Stimulated activated CD8-positive, alpha-beta memory T cell treated with anti-CD3 and anti-CD28 coated beads, Interleukin-15, amount 100 ng/mL, for 48 hours (primary cell): ENCODE data around the gene MYO15B.

Experiments
- DNase-seq, 2 donors: peaks; one replicate each; pipeline ENCODE4 v3.0.0-alpha.2; 2020; ENCODE audit warnings: low read depth in 2 of 2

MYO15B gene

GRCh38 chr17:75587675-75588595 is at the start of gene MYO15B:
MYO15B (plus strand) TSS chr17:75587800; CDS start chr17:75588058, 258 bp downstream.
- peak; percentile 39 to 49 for DNase-seq

GRCh38 chr17:75539967-75540729 is 47.5 kb upstream of the MYO15B start:
- DNase-seq = no peak

GRCh38 chr17:75540923-75541503 is 46.6 kb upstream of the MYO15B start:
- DNase-seq = no peak

- DNase-seq = no peak
Observed at GRCh38 chr17:75542229-75542628, 45.4 kb upstream of the MYO15B start.

GRCh38 chr17:75542728-75543336 is 44.8 kb upstream of the MYO15B start:
- DNase-seq = no peak

GRCh38 chr17:75544250-75544649 is 43.4 kb upstream of the MYO15B start:
- no peak for DNase-seq

GRCh38 chr17:75546181-75546580 is 41.4 kb upstream of the MYO15B start:
- DNase-seq = no peak

GRCh38 chr17:75547091-75547490 is 40.5 kb upstream of the MYO15B start:
- DNase-seq = no peak

- DNase-seq = no peak
Observed at GRCh38 chr17:75548813-75549212, 38.8 kb upstream of the MYO15B start.

GRCh38 chr17:75549246-75550138 is 38.1 kb upstream of the MYO15B start:
- DNase-seq = no peak

GRCh38 chr17:75550139-75550465 is 37.5 kb upstream of the MYO15B start:
- no peak for DNase-seq

- DNase-seq = no peak
Observed at GRCh38 chr17:75551266-75551665, 36.3 kb upstream of the MYO15B start.

GRCh38 chr17:75552425-75553294 is 34.9 kb upstream of the MYO15B start:
- DNase-seq = no peak

- DNase-seq = no peak
Observed at GRCh38 chr17:75553295-75554110, 34.1 kb upstream of the MYO15B start.

- DNase-seq = no peak
Observed at GRCh38 chr17:75555679-75556153, 31.9 kb upstream of the MYO15B start.

GRCh38 chr17:75557075-75557851 is 30.3 kb upstream of the MYO15B start:
- DNase-seq = no peak

- DNase-seq = no peak
Observed at GRCh38 chr17:75557852-75558665, 29.5 kb upstream of the MYO15B start.
